GM06990 (cell line): ENCODE data around the gene TSPAN9.
A peak's percentile ranks its signal among the peaks of the same experiment; 100 is the strongest.

Experiments
- DNase-seq: peaks from one replicate; pipeline ENCODE4 v3.0.0-alpha.2; 2011; ENCODE audit not compliant: insufficient read length; ENCODE audit errors: extremely low read depth
- H3K27me3 ChIP-seq: replicated peaks from 2 replicates; pipeline ENCODE4 v1.6.0; 2011; ENCODE audit warnings: low read length; ENCODE audit not compliant: control insufficient read depth, insufficient read depth
- H3K36me3 ChIP-seq: 2 replicates; pipeline ENCODE4 v1.5.1; 2011; ENCODE audit warnings: low read length; ENCODE audit not compliant: control insufficient read depth, insufficient read depth
- H3K4me3 ChIP-seq: replicated peaks from 2 replicates; pipeline ENCODE4 v1.5.1; 2011; ENCODE audit warnings: low read depth, mild to moderate bottlenecking, control low read depth, low read length
- TF ChIP-seq, protein P1 (sequence below): IDR thresholded peaks from 2 replicates; pipeline ENCODE4 v1.5.1; 2011; ENCODE audit warnings: low read length, control low read depth, mild to moderate bottlenecking, inconsistent platforms; ENCODE audit not compliant: insufficient read depth, poor library complexity, severe bottlenecking

Gene TSPAN9

DNA sequence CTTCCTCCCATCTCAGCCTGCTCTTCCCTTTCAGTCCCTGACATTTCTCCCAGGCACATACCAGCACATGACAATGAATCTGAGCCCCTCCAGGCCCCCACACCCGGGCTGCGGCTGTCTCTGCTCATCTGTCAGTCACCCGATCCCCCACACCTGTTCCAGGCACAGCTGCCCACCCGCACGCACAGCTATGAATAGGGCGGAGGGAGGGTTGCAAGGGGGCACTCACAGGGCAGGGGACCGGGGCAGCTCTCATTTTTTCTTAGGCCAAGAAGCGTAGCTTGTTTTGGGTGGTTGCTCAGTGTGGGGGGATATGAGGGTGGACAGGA lies 43.7 kb upstream of the TSPAN9 start:
- DNase-seq, result no peak
- TF ChIP-seq, protein P1, sequence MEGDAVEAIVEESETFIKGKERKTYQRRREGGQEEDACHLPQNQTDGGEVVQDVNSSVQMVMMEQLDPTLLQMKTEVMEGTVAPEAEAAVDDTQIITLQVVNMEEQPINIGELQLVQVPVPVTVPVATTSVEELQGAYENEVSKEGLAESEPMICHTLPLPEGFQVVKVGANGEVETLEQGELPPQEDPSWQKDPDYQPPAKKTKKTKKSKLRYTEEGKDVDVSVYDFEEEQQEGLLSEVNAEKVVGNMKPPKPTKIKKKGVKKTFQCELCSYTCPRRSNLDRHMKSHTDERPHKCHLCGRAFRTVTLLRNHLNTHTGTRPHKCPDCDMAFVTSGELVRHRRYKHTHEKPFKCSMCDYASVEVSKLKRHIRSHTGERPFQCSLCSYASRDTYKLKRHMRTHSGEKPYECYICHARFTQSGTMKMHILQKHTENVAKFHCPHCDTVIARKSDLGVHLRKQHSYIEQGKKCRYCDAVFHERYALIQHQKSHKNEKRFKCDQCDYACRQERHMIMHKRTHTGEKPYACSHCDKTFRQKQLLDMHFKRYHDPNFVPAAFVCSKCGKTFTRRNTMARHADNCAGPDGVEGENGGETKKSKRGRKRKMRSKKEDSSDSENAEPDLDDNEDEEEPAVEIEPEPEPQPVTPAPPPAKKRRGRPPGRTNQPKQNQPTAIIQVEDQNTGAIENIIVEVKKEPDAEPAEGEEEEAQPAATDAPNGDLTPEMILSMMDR, result no peak
- no peaks in the 10 kb centered on the region for H3K27me3 ChIP-seq
- no peak overlapping the region for H3K4me3 ChIP-seq
- no peaks in the 10 kb centered on the region for H3K36me3 ChIP-seq

DNA sequence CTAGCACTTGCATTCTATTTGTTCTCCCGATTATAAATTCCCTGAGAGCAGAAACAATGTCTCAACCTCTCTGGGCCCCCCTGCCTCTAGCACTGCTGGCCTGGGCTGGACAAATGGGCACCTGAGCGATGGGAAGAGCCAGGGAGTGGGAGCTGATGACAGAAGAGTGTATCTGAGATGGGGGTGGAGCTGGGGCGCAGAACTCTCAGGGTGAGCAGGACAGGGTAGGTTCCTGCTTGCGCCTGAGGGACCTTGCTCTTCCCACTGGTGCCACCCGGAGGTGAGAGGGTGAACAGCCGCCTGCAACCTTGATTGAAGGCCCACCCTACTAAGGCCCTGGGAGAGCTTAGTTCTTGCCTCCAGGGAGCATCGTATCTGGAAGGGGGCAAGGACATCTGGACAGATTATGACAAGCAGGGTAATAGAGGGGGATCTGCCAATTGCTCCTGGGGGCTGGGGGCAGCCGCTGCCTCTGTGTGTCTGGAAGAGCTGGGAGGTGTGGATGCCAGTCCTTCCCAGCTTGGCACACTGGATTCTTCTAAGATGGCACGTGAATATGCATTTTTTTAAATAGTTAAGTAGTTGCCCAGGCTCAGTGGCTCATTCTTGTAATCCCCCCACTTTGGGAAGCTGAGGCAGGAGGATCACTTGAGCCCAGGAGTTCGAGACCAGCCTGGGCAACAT lies 43.0 kb upstream of the TSPAN9 start:
- H3K27me3 ChIP-seq, result no peaks in the 10 kb centered on the region
- TF ChIP-seq, protein P1, result peak; percentile 82
- H3K36me3 ChIP-seq, result no peaks in the 10 kb centered on the region
- no peak overlapping the region for H3K4me3 ChIP-seq
- peak; percentile 25 for DNase-seq

DNA sequence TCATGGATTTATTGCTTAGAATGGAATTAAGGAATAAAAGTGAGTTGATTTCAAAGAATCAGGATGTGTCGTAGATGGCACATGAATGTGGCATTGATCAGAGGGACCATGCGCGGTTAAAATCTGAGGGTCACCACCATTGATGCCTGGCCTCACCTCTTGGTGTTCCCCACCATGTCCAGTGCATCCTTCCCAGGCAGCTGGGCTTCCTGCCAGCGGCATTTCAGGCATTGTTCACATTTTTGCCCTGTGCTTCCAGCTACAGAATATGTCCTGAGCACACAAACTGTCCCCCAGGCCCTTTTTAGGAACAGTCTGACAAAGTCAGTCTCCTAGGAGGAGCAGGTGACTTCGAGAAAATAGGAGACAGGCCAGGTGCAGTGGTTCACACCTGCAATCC lies 42.0 kb upstream of the TSPAN9 start:
- TF ChIP-seq, protein P1, result no peak
- no peak for DNase-seq
- Histone ChIP-seq H3K4me3 (no peak overlapping the region), H3K27me3 (no peaks in the 10 kb centered on the region), H3K36me3 (no peaks in the 10 kb centered on the region)

DNA sequence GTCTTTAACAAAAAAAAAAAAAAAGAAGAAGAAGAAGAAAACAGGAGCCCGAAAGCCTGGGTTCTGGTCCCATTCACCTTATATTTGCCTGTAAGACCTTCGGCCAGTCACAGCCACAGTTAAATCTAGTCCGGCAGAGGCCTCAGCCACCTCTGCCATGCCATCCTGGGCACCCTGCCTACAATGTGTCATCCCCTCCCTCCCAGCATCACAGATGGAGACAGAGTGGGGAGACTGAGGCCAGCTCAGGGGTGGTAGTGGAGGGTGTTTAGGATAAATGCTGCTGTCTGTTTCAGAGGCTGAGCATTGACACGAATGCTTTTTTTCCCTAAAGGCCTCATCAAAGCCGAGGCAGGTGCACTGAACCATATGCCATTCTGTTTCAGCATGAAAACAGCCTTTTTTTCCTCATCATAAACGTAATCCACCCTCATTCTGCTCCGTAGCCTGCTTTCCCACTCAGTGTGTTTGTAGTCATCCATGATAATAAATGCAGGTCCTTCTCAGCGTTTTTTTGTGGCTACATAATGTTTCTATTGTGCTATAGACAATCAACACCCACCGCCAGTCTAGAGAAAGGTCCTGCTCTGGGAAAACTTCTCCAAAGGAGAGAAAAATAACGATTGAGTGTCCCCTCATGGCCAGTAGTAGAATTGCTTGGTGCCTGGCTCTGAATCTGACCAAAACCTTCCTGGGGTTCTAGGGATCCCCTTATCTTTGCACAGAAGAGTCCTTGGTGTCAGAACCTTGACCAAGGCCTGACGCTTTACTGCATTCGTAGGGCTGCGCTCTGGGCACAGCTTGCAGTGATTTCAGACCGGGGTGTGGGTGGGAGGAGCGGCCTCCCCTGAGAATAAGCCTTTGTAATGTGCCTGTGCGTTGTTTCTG lies 41.1 kb upstream of the TSPAN9 start:
- no peak for DNase-seq
- no peaks in the 10 kb centered on the region for H3K27me3 ChIP-seq
- TF ChIP-seq, protein P1, result no peak
- no peak overlapping the region for H3K4me3 ChIP-seq
- no peaks in the 10 kb centered on the region for H3K36me3 ChIP-seq

DNA sequence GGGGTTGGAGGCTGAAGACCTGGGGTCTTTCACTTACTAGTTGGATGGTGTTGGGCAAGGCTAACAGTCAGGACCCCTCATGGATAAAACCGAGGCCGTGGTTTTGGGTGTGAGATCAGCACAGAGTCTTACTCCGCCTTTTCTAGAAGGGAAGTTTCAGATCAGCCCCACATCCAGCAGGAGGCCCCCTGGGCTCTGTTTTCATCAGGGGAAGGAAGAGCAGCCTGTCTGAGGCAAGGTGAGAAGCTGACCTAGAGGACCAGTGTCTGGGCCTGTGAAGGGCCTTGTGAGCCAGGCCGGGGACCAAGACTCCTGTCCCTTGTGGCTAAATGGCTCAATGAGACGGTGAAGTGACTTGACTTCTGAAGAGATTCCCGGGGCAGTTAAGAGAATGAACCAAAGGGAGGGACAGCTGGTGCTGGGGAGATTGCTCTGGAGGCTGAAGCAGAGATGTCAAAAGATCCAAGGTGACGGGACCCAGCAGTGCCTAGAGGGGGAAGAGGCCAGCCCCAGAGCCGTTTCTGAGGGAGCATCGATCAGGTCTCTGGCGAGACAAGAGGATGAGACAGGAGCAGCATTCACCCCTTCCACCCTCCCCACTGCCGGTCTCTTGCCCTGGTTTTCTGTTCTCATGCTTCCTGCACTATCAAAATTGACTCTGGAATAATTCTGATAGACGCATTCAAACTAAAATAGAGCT lies 40.1 kb upstream of the TSPAN9 start:
- no peaks in the 10 kb centered on the region for H3K36me3 ChIP-seq
- H3K27me3 ChIP-seq, result no peaks in the 10 kb centered on the region
- TF ChIP-seq, protein P1, result no peak
- no peak overlapping the region for H3K4me3 ChIP-seq
- no peak for DNase-seq
